ENCODE data around the gene FGGY.
"Not testable (repeated sequence)": the region's sequence is repeated elsewhere in the genome, so short reads cannot be mapped to it uniquely, and the experiment has no call there.

FGGY gene

DNA sequence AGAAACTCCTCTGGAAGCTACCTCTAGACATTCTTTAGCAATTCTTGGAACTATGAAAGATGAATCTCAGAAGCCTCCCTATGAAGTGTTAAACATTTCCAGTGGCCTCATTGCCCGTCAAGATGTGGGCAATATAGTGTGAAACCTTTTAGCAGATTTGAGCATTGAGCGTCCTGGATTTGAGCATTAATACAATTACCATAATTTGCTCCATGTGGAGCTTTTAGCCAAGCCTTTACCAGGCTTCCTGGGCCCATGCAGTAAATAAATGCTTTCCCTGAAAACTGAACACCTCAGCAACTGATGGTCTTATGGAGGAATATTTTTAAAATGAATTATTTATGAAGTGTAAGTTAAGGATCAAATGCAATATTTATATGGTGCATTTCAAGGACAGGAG lies 162.0 kb downstream of the FGGY start:
- DNase-seq, result no peak
- no peak overlapping the region for H3K4me3 ChIP-seq (ENCODE audit: low read depth in 1 of 2, low read length in 2 of 2)

GRCh38 chr1:59462942-59463341 lies 166.0 kb downstream of the FGGY start:
- H4K20me1 ChIP-seq (ENCODE audit: insufficient read depth, low read length); H3K27ac ChIP-seq (ENCODE audit: low read length); H2AFZ ChIP-seq (ENCODE audit: low read depth, low read length); ATAC-seq (ENCODE audit: insufficient read depth, low read depth); H3K9ac ChIP-seq (ENCODE audit: low read depth, low read length); H3K27me3 ChIP-seq (ENCODE audit: insufficient read depth, low read length, poor library complexity); H3K4me2 ChIP-seq (ENCODE audit: insufficient read depth, low read length); DNase-seq; H3K4me3 ChIP-seq (ENCODE audit: low read depth in 1 of 2, low read length in 2 of 2); H3K79me2 ChIP-seq (ENCODE audit: insufficient read depth, low read length): not testable (repeated sequence)
- peaks cover 13% of the 10 kb centered on the region for H3K4me1 ChIP-seq (ENCODE audit: insufficient read depth, low read length)
- H3K36me3 ChIP-seq (ENCODE audit: insufficient read depth, low read length), result peaks cover 14% of the 10 kb centered on the region
- peaks cover 11% of the 10 kb centered on the region for H3K9me3 ChIP-seq (ENCODE audit: insufficient read depth, low read length, severe bottlenecking)

More for the DNA sequence above, 162.0 kb downstream of the FGGY start:
- Histone ChIP-seq H3K27me3 (ENCODE audit: insufficient read depth, low read length, poor library complexity) (no peaks in the 10 kb centered on the region), H3K4me2 (ENCODE audit: insufficient read depth, low read length) (no peak overlapping the region), H3K36me3 (ENCODE audit: insufficient read depth, low read length) (peaks cover 14% of the 10 kb centered on the region), H3K79me2 (ENCODE audit: insufficient read depth, low read length) (no peaks in the 10 kb centered on the region), H3K9ac (ENCODE audit: low read depth, low read length) (no peak overlapping the region), H3K27ac (ENCODE audit: low read length) (no peak overlapping the region), H4K20me1 (ENCODE audit: insufficient read depth, low read length) (no peaks in the 10 kb centered on the region), H3K9me3 (ENCODE audit: insufficient read depth, low read length, severe bottlenecking) (peaks cover 10% of the 10 kb centered on the region), H2AFZ (ENCODE audit: low read depth, low read length) (no peak overlapping the region), H3K4me1 (ENCODE audit: insufficient read depth, low read length) (no peaks in the 10 kb centered on the region)
- ATAC-seq (ENCODE audit: insufficient read depth, low read depth), result no peak
- TF ChIP-seq EZH2 (IDR thresholded peaks at IDR 0.05; ENCODE audit: borderline replicate concordance, low read depth, low read length, severe bottlenecking), result no peak
- TF ChIP-seq, protein P1, sequence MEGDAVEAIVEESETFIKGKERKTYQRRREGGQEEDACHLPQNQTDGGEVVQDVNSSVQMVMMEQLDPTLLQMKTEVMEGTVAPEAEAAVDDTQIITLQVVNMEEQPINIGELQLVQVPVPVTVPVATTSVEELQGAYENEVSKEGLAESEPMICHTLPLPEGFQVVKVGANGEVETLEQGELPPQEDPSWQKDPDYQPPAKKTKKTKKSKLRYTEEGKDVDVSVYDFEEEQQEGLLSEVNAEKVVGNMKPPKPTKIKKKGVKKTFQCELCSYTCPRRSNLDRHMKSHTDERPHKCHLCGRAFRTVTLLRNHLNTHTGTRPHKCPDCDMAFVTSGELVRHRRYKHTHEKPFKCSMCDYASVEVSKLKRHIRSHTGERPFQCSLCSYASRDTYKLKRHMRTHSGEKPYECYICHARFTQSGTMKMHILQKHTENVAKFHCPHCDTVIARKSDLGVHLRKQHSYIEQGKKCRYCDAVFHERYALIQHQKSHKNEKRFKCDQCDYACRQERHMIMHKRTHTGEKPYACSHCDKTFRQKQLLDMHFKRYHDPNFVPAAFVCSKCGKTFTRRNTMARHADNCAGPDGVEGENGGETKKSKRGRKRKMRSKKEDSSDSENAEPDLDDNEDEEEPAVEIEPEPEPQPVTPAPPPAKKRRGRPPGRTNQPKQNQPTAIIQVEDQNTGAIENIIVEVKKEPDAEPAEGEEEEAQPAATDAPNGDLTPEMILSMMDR (IDR thresholded peaks at IDR 0.05; ENCODE audit: borderline replicate concordance, extremely low read depth, low read length, poor library complexity, severe bottlenecking), result no peak

- H4K20me1 ChIP-seq (ENCODE audit: insufficient read depth, low read length); H2AFZ ChIP-seq (ENCODE audit: low read depth, low read length); H3K36me3 ChIP-seq (ENCODE audit: insufficient read depth, low read length); H3K4me2 ChIP-seq (ENCODE audit: insufficient read depth, low read length); H3K4me3 ChIP-seq (ENCODE audit: low read depth in 1 of 2, low read length in 2 of 2); H3K79me2 ChIP-seq (ENCODE audit: insufficient read depth, low read length); H3K27ac ChIP-seq (ENCODE audit: low read length); DNase-seq; ATAC-seq (ENCODE audit: insufficient read depth, low read depth); H3K9me3 ChIP-seq (ENCODE audit: insufficient read depth, low read length, severe bottlenecking); H3K9ac ChIP-seq (ENCODE audit: low read depth, low read length); H3K27me3 ChIP-seq (ENCODE audit: insufficient read depth, low read length, poor library complexity): not testable (repeated sequence)
- peaks cover 13% of the 10 kb centered on the region for H3K4me1 ChIP-seq (ENCODE audit: insufficient read depth, low read length)
These were observed 168.6 kb downstream of the FGGY start for GRCh38 chr1:59465478-59465877.

DNA sequence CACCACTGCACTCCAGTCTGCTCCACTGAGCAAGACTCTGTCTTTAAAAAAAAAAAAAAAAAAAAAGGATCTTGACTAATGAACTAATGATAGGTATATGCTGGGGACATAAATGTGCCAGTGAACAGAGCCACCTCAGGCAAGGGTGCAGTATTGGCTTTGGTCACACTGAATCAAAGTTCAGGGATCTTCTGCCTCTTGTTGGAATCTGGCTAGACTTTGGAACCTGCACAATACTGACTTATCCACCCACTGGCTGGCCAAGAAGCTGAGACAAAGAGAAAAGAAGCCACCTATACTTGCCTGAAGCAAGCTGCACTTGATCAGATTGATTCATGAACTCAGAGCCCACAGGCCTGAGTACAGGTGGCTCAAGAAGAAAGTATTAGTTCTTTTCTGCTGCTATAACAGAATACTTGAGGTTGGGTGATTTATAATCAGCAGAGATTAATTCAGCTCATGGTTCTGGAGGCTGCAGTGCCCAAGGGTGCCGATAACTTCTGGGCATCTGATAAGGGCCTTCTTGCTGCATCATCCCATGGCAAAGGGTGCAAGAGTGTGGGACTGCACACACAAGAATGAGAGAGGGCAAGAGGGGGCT lies 172.0 kb downstream of the FGGY start:
- Histone ChIP-seq H3K9me3 (ENCODE audit: insufficient read depth, low read length, severe bottlenecking) (peaks cover under 1% of the 10 kb centered on the region), H3K9ac (ENCODE audit: low read depth, low read length) (no peak overlapping the region), H3K4me3 (ENCODE audit: low read depth in 1 of 2, low read length in 2 of 2) (no peak overlapping the region), H3K4me2 (ENCODE audit: insufficient read depth, low read length) (no peak overlapping the region), H3K79me2 (ENCODE audit: insufficient read depth, low read length) (no peaks in the 10 kb centered on the region), H3K36me3 (ENCODE audit: insufficient read depth, low read length) (no peaks in the 10 kb centered on the region), H3K27me3 (ENCODE audit: insufficient read depth, low read length, poor library complexity) (no peaks in the 10 kb centered on the region), H3K4me1 (ENCODE audit: insufficient read depth, low read length) (peaks cover 13% of the 10 kb centered on the region), H3K27ac (ENCODE audit: low read length) (no peak overlapping the region), H2AFZ (ENCODE audit: low read depth, low read length) (no peak overlapping the region), H4K20me1 (ENCODE audit: insufficient read depth, low read length) (no peaks in the 10 kb centered on the region)
- DNase-seq (no peak), ATAC-seq (ENCODE audit: insufficient read depth, low read depth) (no peak)
- TF ChIP-seq, protein P1 (IDR thresholded peaks at IDR 0.05; ENCODE audit: borderline replicate concordance, extremely low read depth, low read length, poor library complexity, severe bottlenecking), result no peak
- no peak for TF ChIP-seq EZH2 (IDR thresholded peaks at IDR 0.05; ENCODE audit: borderline replicate concordance, low read depth, low read length, severe bottlenecking)

DNA sequence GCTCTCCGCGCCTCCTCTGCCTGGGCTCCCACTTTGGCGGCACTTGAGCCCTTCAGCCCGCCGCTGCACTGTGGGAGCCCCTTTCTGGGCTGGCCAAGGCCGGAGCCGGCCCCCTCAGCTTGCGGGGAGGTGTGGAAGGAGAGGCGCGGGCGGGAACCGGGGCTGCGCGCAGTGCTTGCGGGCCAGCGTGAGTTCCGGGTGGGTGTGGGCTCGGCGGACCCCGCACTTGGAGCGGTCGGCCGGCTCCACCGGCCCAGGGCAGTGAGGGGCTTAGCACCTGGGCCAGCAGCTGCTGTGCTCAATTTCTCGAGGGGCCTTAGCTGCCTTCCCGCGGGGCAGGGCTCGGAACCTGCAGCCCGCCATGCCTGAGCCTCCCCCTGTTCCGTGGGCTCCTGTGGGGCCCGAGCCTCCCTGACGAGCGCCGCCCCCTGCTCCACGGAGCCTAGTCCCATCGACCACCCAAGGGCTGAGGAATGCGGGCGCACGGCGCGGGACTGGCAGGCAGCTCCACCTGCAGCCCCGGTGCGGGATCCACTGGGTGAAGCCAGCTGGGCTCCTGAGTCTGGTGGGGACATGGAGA lies 175.2 kb downstream of the FGGY start:
- not testable (repeated sequence) for H3K4me2 ChIP-seq (ENCODE audit: insufficient read depth, low read length); H3K9ac ChIP-seq (ENCODE audit: low read depth, low read length); H3K9me3 ChIP-seq (ENCODE audit: insufficient read depth, low read length, severe bottlenecking); H2AFZ ChIP-seq (ENCODE audit: low read depth, low read length); H3K36me3 ChIP-seq (ENCODE audit: insufficient read depth, low read length); H4K20me1 ChIP-seq (ENCODE audit: insufficient read depth, low read length); H3K27me3 ChIP-seq (ENCODE audit: insufficient read depth, low read length, poor library complexity); H3K27ac ChIP-seq (ENCODE audit: low read length); H3K4me3 ChIP-seq (ENCODE audit: low read depth in 1 of 2, low read length in 2 of 2); ATAC-seq (ENCODE audit: insufficient read depth, low read depth); DNase-seq; H3K79me2 ChIP-seq (ENCODE audit: insufficient read depth, low read length)
- peaks cover 10% of the 10 kb centered on the region for H3K4me1 ChIP-seq (ENCODE audit: insufficient read depth, low read length)

Data from DND-41 (cell line).